ENCODE results near the gene PLA2G4E.

Gene PLA2G4E

GRCh38 chr15:42016971-42017370, 3.9 kb downstream of the PLA2G4E start:
- DNase-seq, result no peak

GRCh38 chr15:42014406-42014805, 6.4 kb downstream of the PLA2G4E start:
- no peak for DNase-seq

GRCh38 chr15:42012928-42013482, 7.8 kb downstream of the PLA2G4E start:
- no peak for DNase-seq

GRCh38 chr15:42012241-42012640, 8.6 kb downstream of the PLA2G4E start:
- no peak for DNase-seq

GRCh38 chr15:42011074-42011473, 9.8 kb downstream of the PLA2G4E start:
- DNase-seq, result no peak

GRCh38 chr15:42010434-42010833, 10.4 kb downstream of the PLA2G4E start:
- no peak for DNase-seq

GRCh38 chr15:42009474-42009873, 11.4 kb downstream of the PLA2G4E start:
- no peak for DNase-seq

- DNase-seq, result no peak
Observed at GRCh38 chr15:42009022-42009421, 11.8 kb downstream of the PLA2G4E start.

- no peak for DNase-seq
Observed at GRCh38 chr15:42007386-42007785, 13.5 kb downstream of the PLA2G4E start.

- no peak for DNase-seq
Observed at GRCh38 chr15:42002333-42002732, 18.5 kb downstream of the PLA2G4E start.

GRCh38 chr15:42001236-42001635, 19.6 kb downstream of the PLA2G4E start:
- DNase-seq, result no peak

GRCh38 chr15:41999290-42000285, 21.3 kb downstream of the PLA2G4E start:
- DNase-seq, result no peak

- DNase-seq, result no peak
Observed at GRCh38 chr15:41997845-41998244, 23.0 kb downstream of the PLA2G4E start.

- no peak for DNase-seq
Observed at GRCh38 chr15:41996921-41997592, 23.8 kb downstream of the PLA2G4E start.

- DNase-seq, result no peak
Observed at GRCh38 chr15:41996376-41996775, 24.5 kb downstream of the PLA2G4E start.

- DNase-seq, result no peak
Observed at GRCh38 chr15:41995476-41995855, 25.4 kb downstream of the PLA2G4E start.

- no peak for DNase-seq
Observed at GRCh38 chr15:41994772-41995475, 25.9 kb downstream of the PLA2G4E start.

- no peak for DNase-seq
Observed at GRCh38 chr15:41994171-41994650, 26.6 kb downstream of the PLA2G4E start.

- no peak for DNase-seq
Observed at GRCh38 chr15:41993472-41994170, 27.2 kb downstream of the PLA2G4E start.

GRCh38 chr15:41992803-41993190, 28.0 kb downstream of the PLA2G4E start:
- no peak for DNase-seq

- DNase-seq, result no peak
Observed at GRCh38 chr15:41992151-41992802, 28.6 kb downstream of the PLA2G4E start.

GRCh38 chr15:41990691-41991090, 30.2 kb downstream of the PLA2G4E start:
- DNase-seq, result no peak
